HepG2 (cell line): ENCODE measurements around the gene YEATS2. TPM values are rescaled to one million over a fixed set of nuclear protein-coding genes. Genes with fewer than 3 reads are reported as not detected.

ENCODE experiments used
- ATAC-seq: fragments of 200-7000 bp; cut with Tn5 transposase; 3 replicates; pipeline ENCODE4 v1.9.1; 2020; ENCODE audit warnings: mild to moderate bottlenecking, moderate library complexity
- BruUV-seq: library from RNA; stranded (reverse); fragments of 400-500 nt; replicated peaks from 2 replicates; lab custom pipeline; 2021; lab: Mats Ljungman, UMichigan
- CTCF ChIA-PET: fragments of 300-600 bp; formaldehyde crosslinking; extraction: SDS; loops from one replicate; lab custom pipeline; 2021; ENCODE audit warnings: low total read pairs, inconsistent platforms, low intra/inter-chr PET ratio; lab: Yijun Ruan, JAX
- POLR2A ChIA-PET: fragments of 350-600 bp; sonication (Branson Sonifier 250); formaldehyde crosslinking; loops from one replicate; lab custom pipeline; 2020; ENCODE audit warnings: antibody characterized with exemption, inconsistent platforms; lab: Yijun Ruan, JAX
- DNase-seq: peaks from one replicate; pipeline ENCODE4 v3.0.0-alpha.2; 2015; ENCODE audit warnings: low spot score
- FAIRE-seq: peaks from 3 replicates; lab custom pipeline; 2011; peaks lifted over from hg19 to GRCh38; lab: Jason Lieb, UNC
- H2AFZ ChIP-seq: one replicate; pipeline ENCODE4 v1.6.1; 2011; ENCODE audit warnings: low read length, inconsistent platforms
- H3K27ac ChIP-seq: fragments of 300-600 bp; 3 replicates; pipeline ENCODE4 v1.8.0; 2011; ENCODE audit warnings: mixed run types, mild to moderate bottlenecking, mixed read lengths, low read length, inconsistent platforms; ENCODE audit not compliant: insufficient read depth; ENCODE audit errors: extremely low read length
- H3K27me3 ChIP-seq, 2 experiments: fragments of 200-600 bp in 1 of 2; 2 replicates in 1 of 2; 3 replicates in 1 of 2; pipeline versions ENCODE4 v1.6.0 to v1.8.0; 2011; ENCODE audit warnings: low read length in 2 of 2, mild to moderate bottlenecking in 2 of 2, moderate library complexity in 2 of 2, inconsistent platforms in 1 of 2; ENCODE audit not compliant: insufficient read depth in 2 of 2, control insufficient read depth in 1 of 2
- H3K36me3 ChIP-seq, 2 experiments: fragments of 200-600 bp in 1 of 2; replicated peaks in 1 of 2; 2 replicates in 1 of 2; 3 replicates in 1 of 2; pipeline versions ENCODE4 v1.5.1 to v1.8.0; 2011; ENCODE audit warnings: low read length in 2 of 2, inconsistent platforms in 1 of 2; ENCODE audit not compliant: insufficient read depth in 2 of 2, control insufficient read depth in 1 of 2
- H3K4me1 ChIP-seq: 2 replicates; pipeline ENCODE4 v1.5.1; 2012; ENCODE audit warnings: low read length, inconsistent platforms; ENCODE audit not compliant: insufficient read depth
- H3K4me2 ChIP-seq: 2 replicates; pipeline ENCODE4 v1.6.0; 2011; ENCODE audit warnings: low read depth, low read length, inconsistent platforms
- H3K4me3 ChIP-seq, 3 experiments: fragments of 200-600 bp in 1 of 3; sonication (generic), shearing (Covaris generic) in 1 of 3; replicated peaks in 1 of 3; 2 replicates each; pipeline ENCODE4 v1.5.1; 2011 to 2016; ENCODE audit warnings: low read length in 3 of 3, inconsistent platforms in 2 of 3, low read depth in 2 of 3, mild to moderate bottlenecking in 2 of 3, control low read depth in 1 of 3, mixed read lengths in 1 of 3; ENCODE audit not compliant: insufficient read depth in 1 of 3
- H3K79me2 ChIP-seq: one replicate; pipeline ENCODE4 v1.6.1; 2011; ENCODE audit warnings: low read length, inconsistent platforms; ENCODE audit not compliant: insufficient read depth
- H3K9ac ChIP-seq: 2 replicates; pipeline ENCODE4 v1.6.0; 2011; ENCODE audit warnings: mild to moderate bottlenecking, low read depth, low read length, inconsistent platforms; ENCODE audit not compliant: insufficient read depth
- H3K9me3 ChIP-seq: 2 replicates; pipeline ENCODE4 v1.5.1; 2012; ENCODE audit warnings: mild to moderate bottlenecking, low read length
- H4K20me1 ChIP-seq: 2 replicates; pipeline ENCODE4 v1.6.0; 2011; ENCODE audit warnings: inconsistent platforms, mild to moderate bottlenecking, low read length, moderate library complexity; ENCODE audit not compliant: insufficient read depth
- GLI4 ChIP-seq: sonication (generic); formaldehyde crosslinking; IDR thresholded peaks from 2 replicates; pipeline ENCODE4 v1.5.1; 2020; ENCODE audit warnings: missing genetic modification reagents, mild to moderate bottlenecking, moderate library complexity, borderline replicate concordance
- HNRNPK ChIP-seq: fragments of 200-400 bp; formaldehyde crosslinking; IDR thresholded peaks from 2 replicates; pipeline ENCODE4 v1.6.1; 2018; ENCODE audit warnings: low read length, low read depth, moderate library complexity, mild to moderate bottlenecking; ENCODE audit not compliant: poor library complexity, severe bottlenecking
- MTERF4 ChIP-seq: sonication (generic); formaldehyde crosslinking; IDR thresholded peaks from 2 replicates; pipeline ENCODE4 v1.8.0; 2023; ENCODE audit warnings: mild to moderate bottlenecking, missing genetic modification reagents
- NCOR1 ChIP-seq: fragments of 200-600 bp; sonication (generic); IDR thresholded peaks from 2 replicates; pipeline ENCODE4 v1.7.0; 2017; ENCODE audit warnings: antibody characterized with exemption, low read length, borderline replicate concordance
- NONO ChIP-seq, 2 experiments: fragments of 450-650 bp in 1 of 2; sonication (generic) in 1 of 2; formaldehyde crosslinking in 1 of 2; IDR thresholded peaks in 1 of 2; conservative IDR thresholded peaks in 1 of 2; 2 replicates each; pipeline versions ENCODE4 v1.6.1 to v1.8.0; 2017 to 2022; ENCODE audit warnings: mild to moderate bottlenecking in 1 of 2, missing genetic modification reagents in 1 of 2, moderate library complexity in 1 of 2
- RARA ChIP-seq: IDR thresholded peaks from 2 replicates; pipeline ENCODE4 v1.6.1; 2016; ENCODE audit warnings: missing genetic modification reagents, missing compliant biosample characterization
- SMARCC2 ChIP-seq: fragments of 450-650 bp; IDR thresholded peaks from 2 replicates; pipeline ENCODE4 v1.6.1; 2017; ENCODE audit warnings: antibody characterized with exemption, mild to moderate bottlenecking
- SNAPC2 ChIP-seq: sonication (generic); formaldehyde crosslinking; IDR thresholded peaks from 2 replicates; pipeline ENCODE4 v1.8.1; 2022; ENCODE audit warnings: mild to moderate bottlenecking, missing genetic modification reagents
- UBTF ChIP-seq: sonication (generic); formaldehyde crosslinking; IDR thresholded peaks from 2 replicates; pipeline ENCODE4 v1.4.0; 2020; ENCODE audit warnings: mild to moderate bottlenecking, missing genetic modification reagents
- ZNF12 ChIP-seq: sonication (generic); formaldehyde crosslinking; IDR thresholded peaks from 2 replicates; pipeline ENCODE4 v1.5.0; 2020; ENCODE audit warnings: missing genetic modification reagents
- ZNF609 ChIP-seq: sonication (generic); formaldehyde crosslinking; IDR thresholded peaks from 2 replicates; pipeline ENCODE4 v1.4.0; 2020; ENCODE audit warnings: mild to moderate bottlenecking, missing genetic modification reagents, borderline replicate concordance
- ZNF709 ChIP-seq: sonication (generic); formaldehyde crosslinking; IDR thresholded peaks from 2 replicates; pipeline ENCODE4 v1.5.0; 2020; ENCODE audit warnings: mild to moderate bottlenecking, missing genetic modification reagents
- WGBS: methylation state at CpG from one replicate; pipeline ENCODE4 v1.1.6; 2017; ENCODE audit warnings: low lambda C conversion rate; 5-methylcytosine and 5-hydroxymethylcytosine counted together
- in situ Hi-C: cut with HindIII; loops from 2 replicates; pipeline ENCODE4 v1.10.0; 2017; ENCODE audit warnings: low pct_unique_long_range_greater_than_20kb; ENCODE audit not compliant: extremely low pct_ligation_motif_present
- intact Hi-C: fragments of 100-400 bp; cut with micrococcal nuclease; formaldehyde crosslinking; loops from one replicate; pipeline ENCODE4 v1.10.0; 2022; ENCODE audit not compliant: unreplicated experiment
- polyA plus RNA-seq, 8 experiments: library from polyadenylated mRNA; depleted of rRNA in 3 of 8; stranded (reverse) in 7 of 8; unstranded in 1 of 8; fragments of >200 nt; fragmentation: Illumina TruSeq in 4 of 8; extraction: Trizol in 4 of 8; gene quantifications; 2 replicates each; pipeline versions ENCODE4 v1.2.1 to v1.2.3, GENCODE V29; 2011 to 2016; ENCODE audit warnings: low read depth in 4 of 8, missing spikeins in 1 of 8, mixed read lengths in 1 of 8; ENCODE audit not compliant: insufficient read depth in 1 of 8
- total RNA-seq, 5 experiments: library from RNA; depleted of rRNA; stranded (reverse); fragments of >200 nt; fragmentation: Illumina TruSeq; extraction: Trizol; gene quantifications; 2 replicates each; pipeline ENCODE4 v1.2.3, GENCODE V29; 2016; ENCODE audit warnings: low read depth in 1 of 5

YEATS2 gene
- total and polyA plus RNA-seq, 2 of the 13 experiments (the other 11 are each of a cell fraction or from before 2014, with no cell fraction given), result 18.6 to 33.7 TPM

GRCh38 chr3:183662099-183662498 lies 35.5 kb upstream of the YEATS2 start:
- no peak for FAIRE-seq
- no TSS peak for BruUV-seq

More at GRCh38 chr3:183662099-183662498, 35.5 kb upstream of the YEATS2 start:
- no peak overlapping the region for H2AFZ ChIP-seq
- peaks cover 2 to 4% of the 10 kb centered on the region in 2 experiments; a peak in 3 of 5 replicates for H3K36me3 ChIP-seq
- H3K4me2 ChIP-seq, result no peak overlapping the region
- WGBS, result 55% methylated on average over 3 of the region's 3 CpGs
- H3K4me3 ChIP-seq, result no peak overlapping the region
- POLR2A ChIA-PET, result no interaction called here
- no peaks in the 10 kb centered on the region; a peak in 1 of 5 replicates for H3K27me3 ChIP-seq
- H3K9ac ChIP-seq, result no peak overlapping the region
- no peak for TF ChIP-seq ZNF709 (CRISPR knock-in tag)
- no peak for TF ChIP-seq MTERF4
- TF ChIP-seq NONO (IDR thresholded peaks at IDR 0.05), result no peak
- no peak for TF ChIP-seq NONO (CRISPR knock-in tag; conservative IDR thresholded peaks at IDR 0.05)
- TF ChIP-seq SNAPC2, result no peak
- TF ChIP-seq HNRNPK, result no peak
- no peak for TF ChIP-seq SMARCC2
- no peak for TF ChIP-seq ZNF609 (CRISPR knock-in tag)
- no peak for TF ChIP-seq GLI4 (CRISPR knock-in tag)
- no peak for TF ChIP-seq RARA (CRISPR knock-in tag)
- no peak for TF ChIP-seq NCOR1
- no peak for TF ChIP-seq ZNF12 (CRISPR knock-in tag)
- TF ChIP-seq UBTF (CRISPR knock-in tag), result no peak
- no peaks in the 10 kb centered on the region for H4K20me1 ChIP-seq
- no peak for DNase-seq
- no peaks in the 10 kb centered on the region for H3K79me2 ChIP-seq
- intact Hi-C loops (no loop called here), in situ Hi-C loops (no loop called here)
- no peak overlapping the region for H3K27ac ChIP-seq
- H3K4me1 ChIP-seq, result no peaks in the 10 kb centered on the region
- CTCF ChIA-PET, result no interaction called here
- H3K9me3 ChIP-seq, result no peaks in the 10 kb centered on the region
- no peak for ATAC-seq
